ENCODE results near the gene XPNPEP1. TPM values are rescaled to one million over a fixed set of nuclear protein-coding genes. Genes with fewer than 3 reads are reported as not detected.

XPNPEP1 gene
- polyA plus RNA-seq, 1 donor, result 97.9 TPM

DNA sequence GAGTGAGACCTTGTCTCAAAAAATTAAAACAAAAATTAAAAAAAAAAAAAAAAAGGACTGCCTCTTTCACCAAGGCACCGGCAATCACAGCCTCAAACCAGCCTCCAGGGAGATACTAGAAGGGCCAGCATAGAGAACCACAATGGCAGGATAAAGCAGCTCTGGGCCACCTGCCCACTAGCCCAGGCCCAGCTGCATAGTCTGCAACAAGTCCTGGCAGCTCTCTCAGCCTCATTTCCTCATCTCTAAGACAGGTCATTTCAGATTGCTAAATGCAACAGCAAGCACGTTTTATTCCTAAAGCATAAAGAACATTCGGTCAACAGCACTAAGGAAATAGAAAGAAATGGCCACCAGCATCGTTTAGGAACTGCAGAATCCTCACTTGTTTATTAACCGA is 28.8 kb downstream of the XPNPEP1 start:
- no peak for DNase-seq

DNA sequence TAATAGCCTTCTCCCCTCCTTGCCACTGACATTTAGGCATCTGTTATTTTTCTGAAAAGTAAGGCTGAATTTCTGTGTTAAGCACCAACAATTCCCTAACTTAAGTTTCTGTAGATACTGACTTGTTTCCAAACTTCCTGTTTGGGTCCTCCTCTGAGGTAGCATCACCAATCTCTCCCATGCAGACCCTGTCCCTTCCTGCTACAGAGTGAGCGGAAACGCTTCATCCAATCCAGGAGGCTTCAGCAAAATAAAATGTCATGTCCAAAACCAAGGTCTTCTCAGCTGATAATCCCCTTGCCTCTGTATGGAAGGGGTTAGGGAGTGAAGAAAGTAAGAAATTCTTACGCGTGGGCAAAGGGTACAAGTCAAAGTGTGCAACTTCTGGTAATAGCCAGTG is 29.9 kb downstream of the XPNPEP1 start:
- no peak for DNase-seq

DNA sequence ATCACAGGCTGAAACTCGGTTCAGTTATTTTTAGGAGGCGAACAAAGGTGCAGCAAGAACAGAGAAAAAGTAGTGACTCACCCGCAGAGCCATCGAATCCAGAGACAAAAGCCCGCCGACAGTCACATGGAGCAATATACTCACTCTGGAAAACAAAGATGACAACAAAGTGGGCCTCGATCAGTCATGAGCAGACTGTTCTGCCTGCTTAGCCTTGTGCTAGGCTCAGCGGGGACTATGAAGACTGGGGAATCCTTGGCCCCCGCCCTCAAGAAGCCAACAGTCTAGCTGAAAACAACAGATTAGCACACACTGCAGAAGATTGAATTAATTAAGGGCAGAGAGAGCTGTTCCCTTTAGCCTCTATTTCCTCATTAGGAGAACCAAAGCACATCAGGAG is 30.4 kb downstream of the XPNPEP1 start:
- no peak for DNase-seq

DNA sequence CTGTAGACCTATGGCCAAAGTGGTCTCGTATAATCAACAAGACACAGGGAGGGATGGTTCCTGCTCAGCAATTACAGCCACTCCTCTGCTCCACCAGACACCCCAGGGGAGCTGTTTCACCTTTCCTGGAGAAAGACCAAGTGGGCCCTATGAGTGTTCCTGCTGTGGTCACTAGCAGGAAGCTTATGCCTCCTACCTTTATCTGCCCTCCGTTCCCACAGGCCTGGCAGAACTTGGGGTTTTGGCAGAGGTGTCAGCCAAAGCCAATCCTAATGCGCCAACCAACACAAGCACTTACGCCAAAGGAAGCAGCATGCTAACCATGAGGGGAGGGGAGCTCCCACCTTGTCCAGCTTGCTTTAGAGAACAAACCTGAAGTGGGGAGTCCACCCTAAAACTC is 31.2 kb downstream of the XPNPEP1 start:
- DNase-seq, result no peak

DNA sequence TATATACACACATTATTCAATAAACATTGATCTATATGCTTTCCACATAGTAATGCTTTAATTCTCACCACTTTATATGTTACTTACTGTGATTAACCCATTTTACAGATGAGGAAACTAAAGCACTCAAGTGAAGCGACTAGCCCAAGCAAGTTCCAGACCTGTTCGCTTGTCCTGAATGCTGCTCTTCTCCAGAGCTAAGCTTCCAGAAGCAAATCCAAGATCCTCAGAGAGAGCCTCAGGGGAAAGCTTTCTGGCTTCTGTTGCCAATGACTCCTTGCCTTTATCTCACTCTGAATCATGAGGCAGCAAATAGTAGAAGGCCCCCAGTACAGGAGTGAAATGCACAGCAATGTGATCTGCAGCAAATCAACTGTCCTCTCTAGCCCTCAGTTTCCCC is 32.2 kb downstream of the XPNPEP1 start:
- no peak for DNase-seq

DNA sequence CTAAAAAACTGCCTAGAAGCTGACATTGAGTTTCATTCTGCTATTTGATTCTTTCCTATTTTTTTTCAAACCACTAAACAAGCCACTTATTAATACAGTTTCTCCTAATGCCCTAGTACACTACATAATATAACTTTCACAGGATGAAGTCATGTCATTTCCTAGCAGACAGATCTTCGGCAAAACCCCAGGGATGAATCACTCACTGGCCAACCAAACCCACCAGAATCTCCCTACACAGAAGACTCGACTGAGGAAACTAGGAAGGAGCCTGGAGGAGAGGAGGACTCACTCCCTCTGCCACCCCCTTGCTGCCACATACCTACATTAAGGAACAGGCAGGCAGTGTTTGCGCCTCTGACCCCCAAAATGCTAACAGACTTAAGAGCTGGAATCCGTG is 33.4 kb downstream of the XPNPEP1 start:
- no peak for DNase-seq

DNA sequence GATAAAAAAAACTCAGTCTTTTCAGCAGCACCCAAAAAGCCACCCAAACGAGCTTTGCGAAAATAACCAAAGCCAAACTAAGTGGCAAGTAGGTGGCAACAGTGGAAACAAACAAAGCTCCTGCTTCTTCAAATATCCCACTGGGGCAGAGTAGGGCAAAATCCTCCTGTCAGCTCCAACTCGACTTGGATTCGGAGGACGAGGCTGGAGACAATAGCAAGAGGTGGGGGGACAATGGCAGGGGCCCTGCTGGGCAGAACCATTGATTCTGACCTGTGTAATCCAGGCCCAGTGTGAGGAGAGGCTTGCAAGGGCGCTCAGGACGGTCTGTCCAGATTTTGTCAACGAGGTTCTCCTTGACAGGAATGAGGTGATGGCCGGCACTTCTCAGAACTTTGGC is 35.5 kb downstream of the XPNPEP1 start:
- no peak for DNase-seq

DNA sequence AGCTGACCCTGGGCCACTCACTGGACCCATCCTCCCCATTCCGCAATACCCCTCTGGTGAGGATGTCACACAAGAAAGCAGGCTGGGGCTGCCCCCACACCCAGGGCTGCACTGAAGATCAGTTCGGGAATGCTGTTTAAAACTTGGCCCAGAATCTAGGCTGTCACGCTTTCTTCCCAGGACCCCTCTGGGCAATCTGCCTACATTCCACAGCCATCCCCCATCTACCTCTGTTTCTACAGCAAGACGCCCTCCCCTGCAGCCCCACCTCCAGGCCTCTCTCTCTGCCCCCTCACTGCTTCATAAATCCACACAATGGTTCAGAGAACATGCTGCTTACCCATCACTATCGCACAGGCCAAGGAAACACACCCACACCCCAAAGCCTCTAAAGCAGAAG is 36.1 kb downstream of the XPNPEP1 start:
- DNase-seq, result peak; percentile 59

DNA sequence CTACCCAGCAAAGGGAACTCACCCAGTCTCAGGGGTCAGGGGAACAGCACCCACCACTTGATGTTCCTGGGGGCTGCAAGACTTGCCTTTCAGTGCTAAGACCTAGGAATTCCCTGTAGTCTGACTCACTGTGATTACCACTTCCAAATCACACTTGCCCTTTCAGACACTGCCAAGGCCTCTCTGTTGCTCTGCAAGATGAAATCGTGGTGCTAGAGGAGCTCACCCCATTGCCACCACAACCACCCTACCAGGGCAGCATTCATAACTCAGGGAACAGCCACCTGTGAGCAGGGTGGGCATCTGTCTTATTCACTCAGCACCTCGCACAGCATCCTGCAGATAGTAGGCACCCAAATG is 36.5 kb downstream of the XPNPEP1 start:
- DNase-seq, result no peak

DNA sequence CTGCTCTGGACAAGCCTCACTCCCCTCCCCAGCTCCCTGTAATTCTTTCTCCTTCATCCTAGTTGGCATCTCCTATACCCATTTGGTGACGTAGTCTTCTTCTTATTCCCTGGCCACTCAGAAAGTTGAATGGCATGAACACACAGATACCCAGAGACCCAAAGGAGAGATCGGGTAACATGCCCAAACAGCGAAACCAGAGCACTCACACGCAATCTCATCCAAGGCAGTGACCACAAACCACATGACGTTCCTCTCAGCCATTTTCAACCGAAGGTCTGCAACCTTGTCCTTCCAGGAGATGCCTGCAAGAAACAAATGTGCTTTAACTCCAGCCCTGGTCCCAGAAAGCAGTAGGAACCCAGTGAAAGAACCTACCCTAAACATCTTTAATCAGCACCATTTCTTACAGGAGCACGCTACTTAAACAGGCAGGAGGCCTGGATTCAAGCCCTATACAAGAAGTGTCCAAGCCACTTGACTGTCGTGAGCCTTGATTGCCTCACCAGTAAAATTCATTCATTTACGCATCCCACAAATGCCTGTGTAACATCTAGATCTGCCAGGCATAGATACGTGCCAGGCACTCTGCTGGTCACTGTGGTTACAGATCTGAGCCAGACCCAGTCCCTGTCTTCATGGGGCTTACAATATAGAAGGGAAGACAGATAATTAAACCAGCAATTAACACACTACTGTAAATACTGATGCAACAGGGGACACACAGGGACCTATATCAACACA is 37.1 kb downstream of the XPNPEP1 start:
- no peak for DNase-seq

DNA sequence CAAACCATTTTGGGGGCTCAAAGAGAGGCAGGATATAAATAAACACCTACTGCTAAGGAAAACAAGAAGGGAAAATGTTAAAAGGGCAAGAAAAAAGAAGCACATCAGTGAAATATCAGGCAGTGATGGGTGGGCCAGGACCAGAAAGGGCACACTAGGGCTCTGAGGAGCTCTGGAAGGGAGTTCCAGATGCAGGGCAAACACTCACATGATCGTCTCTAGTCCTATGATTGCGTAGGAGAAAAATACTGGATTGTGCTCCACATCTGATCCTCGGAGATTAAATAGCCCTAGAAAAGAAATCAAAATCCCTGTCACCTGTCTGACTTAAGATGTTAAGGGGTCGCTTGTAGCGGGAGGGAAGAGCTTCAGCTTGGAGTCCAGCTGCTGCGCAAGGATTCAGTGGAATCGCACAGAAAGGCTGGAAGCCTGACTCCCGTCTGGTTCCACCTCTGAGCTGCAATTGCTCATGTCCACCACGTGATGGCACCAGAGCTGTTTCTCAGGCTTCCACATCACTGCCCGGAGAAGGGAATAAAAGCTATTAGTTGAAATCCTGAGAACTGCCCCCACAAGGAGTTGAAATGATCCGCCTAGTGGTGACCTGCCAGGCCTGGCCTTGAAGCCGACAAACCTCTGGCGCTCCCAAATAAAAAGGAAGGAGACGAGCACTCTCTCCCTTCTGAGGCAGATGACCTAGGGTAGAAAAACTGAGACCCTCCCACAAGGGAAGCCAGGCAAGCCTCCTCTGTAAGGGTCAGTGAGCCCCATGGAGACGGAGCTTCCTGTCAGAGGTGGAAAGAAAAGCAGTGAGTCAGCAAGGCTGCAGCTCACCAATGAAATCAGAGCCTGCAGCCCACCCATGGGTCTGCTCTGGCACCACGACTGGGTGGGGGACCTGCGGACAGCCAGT is 39.2 kb downstream of the XPNPEP1 start:
- peak; percentile 92 for DNase-seq

DNA sequence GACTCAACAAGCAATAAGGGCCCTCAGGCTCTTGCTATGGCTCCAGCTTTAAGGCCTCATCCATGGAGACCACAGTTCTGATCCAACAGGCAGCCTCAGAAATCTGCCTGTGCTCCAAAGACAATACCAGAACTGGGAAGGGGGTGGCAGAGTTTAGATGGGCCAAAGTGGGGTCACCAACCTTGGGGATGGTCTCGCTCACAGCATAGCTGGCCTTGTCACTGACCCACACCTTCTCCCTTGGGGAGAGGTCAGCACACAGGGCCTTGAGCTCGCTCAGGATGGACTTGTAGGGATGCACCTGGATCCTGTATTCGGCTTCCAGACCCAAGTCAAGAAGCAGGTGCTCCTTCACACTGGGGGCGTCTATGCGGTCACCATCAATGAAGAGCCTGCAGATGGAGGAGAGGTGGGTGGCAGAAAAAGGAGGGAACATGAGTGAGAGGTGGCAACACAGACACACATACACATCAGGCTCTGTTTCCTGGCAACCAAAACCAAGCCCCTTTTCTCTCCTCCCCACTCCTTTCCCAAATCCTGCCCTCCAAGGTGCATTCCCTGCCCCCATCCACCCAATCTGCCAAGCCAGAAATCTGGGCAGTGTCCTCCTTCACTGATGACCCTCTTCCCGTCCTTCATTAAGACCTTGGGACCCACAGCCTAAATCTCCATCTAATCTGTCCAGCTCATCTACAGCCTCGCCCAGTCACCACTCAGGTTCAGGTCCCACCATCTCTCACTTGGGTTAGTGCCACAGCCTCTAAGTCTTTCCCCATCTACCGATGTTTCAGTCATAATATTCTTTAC is 40.9 kb downstream of the XPNPEP1 start:
- DNase-seq, result no peak

DNA sequence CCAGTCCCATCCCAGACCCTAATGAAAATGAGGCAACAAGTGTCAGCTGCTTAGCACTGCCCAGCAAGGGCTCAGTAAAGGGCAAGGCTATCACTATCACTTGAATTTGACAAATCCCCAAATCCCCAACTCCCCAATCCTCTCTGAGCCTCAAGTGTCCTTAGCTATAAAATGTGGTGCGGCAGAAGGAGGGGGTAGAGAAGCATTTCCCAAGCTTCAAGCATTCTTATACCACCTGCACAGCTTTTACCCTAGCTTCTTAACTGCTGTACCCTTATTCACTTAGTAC is 41.6 kb downstream of the XPNPEP1 start:
- no peak for DNase-seq

DNA sequence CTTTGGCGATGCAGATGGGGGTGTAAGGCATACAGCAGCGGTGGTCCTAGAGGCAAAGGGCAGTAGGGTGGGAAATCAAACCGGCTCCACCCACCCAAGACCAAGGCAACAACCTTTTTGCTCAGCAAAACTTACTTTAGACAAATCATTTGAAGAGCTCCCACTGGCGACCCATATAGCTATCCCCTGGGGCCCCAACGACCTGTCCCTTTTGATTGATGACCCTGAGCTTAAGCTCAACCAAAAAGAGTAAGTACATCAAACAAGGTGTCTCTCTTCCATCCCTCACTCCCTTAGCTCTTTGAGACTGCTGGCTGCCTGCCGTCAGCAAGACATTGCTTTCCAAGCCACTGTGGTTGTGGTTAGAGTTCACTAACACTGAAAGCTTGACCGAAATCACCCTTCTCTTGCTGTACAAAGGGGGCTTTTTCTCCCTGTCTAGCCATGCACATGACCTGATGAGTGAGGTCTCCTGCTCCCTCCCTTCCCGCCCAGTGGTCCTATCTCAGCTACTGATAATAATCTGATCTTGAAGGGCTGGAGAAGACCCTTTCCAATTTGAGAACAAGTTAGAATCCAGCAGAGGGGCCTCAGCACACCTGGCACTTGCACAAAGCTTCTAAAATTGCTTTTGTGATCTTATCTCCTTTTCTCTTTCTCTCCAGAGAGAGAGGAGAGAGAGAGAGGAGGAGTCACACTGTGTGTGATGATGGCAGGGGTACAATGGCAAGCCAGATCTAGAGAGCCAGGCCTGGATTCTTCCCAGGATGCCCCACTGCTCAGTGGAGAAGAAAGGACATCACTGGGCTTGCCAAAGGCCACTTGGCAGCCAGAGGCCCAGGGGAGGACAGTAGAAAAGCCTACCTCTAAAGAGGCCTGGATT is 42.2 kb downstream of the XPNPEP1 start:
- DNase-seq, result no peak

DNA sequence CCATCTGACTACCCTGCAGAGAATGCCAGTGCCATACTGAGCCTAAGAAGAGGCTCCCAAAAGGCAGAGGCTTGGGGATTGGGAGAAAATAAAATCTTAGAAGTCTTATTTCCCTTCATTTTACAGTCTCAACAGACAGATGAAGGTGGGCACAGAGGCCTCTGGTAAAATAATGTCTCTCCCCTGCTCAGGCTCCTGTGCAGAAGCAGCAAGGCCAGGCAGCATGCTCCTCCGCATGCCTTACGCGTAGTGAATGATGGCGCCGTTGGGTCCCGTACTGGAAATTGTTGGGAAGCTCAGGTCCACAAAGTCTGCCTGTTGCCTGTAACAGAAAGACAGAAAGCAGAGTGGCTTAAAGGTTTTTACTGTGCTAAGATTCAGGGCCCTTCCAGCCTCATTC is 45.8 kb downstream of the XPNPEP1 start:
- DNase-seq, result no peak

DNA sequence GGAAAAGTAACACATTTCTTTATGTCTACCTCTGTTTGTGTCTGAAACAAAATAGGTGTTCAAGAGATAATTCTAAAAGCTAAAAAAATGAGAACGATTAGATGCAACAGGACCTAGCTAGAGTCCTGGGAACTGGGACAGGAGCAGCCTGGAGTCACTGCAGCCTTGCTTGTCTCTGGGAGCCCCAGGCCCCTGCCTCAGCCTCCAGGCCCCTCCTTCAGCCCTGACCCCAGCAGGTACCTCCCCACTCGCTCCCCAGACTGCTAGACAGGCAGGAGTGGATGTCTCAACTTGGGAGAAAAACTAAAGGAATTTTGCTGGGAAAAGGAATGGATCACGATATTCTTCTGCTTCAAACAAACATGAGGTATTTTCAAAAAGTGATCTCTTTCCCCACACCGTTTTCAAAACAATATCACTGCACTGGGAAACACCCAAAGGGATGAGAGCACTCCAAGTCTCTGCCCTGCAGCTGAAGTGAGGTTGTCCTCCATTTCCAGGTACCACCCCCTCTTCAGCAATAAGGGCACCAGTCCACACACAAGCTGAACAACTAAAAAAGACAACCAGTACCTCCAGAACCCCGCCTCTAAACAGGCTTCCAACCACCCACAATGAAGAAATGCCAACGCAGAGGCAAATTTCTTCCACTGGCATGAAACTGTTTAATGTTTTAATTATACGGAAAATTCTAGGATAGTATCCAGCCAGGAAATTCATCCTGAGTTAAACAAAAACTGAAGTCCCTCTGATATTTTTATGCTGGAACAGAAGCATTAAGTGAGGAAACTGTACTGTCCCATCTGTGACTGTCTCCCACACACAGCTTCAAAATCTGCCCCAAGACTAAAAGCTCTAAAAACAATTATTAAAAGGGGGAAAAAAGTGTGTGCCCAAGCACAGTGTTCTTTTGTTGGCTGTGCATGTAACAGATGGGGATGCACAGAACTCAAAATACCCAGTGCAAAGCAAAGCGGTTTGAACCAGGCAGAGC is 47.2 kb downstream of the XPNPEP1 start:
- no peak for DNase-seq

DNA sequence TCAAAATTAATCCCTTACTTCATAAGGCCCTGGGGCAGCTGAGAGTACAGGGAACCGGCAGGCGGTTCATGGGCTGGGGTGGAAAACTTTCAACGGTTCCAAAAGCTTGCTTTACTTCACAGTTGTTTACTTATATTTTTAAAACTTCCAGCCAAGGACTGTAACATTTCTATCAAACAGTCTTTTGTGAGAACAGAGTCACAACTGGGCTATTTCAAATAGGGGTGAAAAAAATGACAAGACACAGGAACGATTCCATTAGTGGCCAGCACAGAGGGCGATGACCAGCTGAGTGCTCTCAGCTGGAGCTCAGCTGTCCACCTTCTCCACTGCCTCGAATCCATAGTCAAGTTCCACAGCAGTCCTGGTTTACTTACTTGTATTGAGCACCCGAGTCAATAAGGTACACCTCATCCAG is 48.2 kb downstream of the XPNPEP1 start:
- no peak for DNase-seq

DNA sequence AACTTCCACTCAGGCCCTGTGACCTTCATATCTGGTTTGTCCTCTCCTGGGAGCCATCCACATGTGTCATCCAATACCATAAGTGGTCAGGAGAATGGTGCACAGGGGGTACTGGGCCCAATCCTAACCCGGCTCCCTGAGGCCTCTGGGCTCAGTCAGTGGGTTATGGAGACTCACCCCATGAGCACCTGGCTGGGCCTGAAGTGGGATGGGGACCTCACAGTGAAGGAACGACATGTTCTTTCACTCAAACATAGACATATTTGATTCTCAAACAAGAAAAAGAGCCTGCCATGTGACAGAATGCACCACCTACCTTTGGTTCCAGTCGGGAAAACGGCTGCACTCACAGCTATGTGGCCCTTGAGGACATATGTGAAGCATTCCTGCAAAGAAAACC is 51.8 kb downstream of the XPNPEP1 start:
- no peak for DNase-seq

DNA sequence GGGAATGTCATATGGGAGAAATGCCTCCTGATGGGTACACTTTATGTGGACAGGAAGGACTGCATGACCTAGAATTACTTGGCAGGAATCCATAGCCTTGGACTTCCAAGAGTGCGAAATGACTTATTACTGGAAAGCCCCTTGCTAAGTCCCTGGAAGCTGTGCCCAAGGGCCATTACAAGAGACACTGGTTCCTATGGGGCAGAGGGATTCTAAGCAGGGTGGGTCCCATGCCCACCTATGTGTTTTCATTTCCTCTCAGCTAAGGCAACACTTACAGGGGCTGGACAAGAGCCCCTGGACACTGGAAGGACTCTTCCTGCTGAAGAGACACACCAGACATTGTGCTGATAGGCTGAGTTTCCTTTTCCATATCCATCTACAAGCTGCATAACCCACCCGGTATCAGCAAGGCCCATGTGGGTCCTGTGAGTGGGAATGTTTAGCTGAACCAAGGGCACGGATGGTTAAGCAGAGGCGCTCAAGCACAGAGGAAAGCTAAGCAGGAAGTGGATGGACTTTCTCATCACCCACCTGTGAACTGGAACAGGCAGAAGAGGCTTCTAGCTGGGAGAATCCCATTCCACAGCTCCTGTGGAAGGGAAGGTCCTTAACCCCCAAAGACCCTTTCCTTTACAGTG is 56.2 kb downstream of the XPNPEP1 start:
- DNase-seq, result no peak
